ENCODE data around the gene CRIM1. TPM values are rescaled to one million over a fixed set of nuclear protein-coding genes. Genes with fewer than 3 reads are reported as not detected.

CRIM1 gene
- total and polyA plus RNA-seq, 2 experiments from 2014 or later = 76.4 to 485 TPM

DNA sequence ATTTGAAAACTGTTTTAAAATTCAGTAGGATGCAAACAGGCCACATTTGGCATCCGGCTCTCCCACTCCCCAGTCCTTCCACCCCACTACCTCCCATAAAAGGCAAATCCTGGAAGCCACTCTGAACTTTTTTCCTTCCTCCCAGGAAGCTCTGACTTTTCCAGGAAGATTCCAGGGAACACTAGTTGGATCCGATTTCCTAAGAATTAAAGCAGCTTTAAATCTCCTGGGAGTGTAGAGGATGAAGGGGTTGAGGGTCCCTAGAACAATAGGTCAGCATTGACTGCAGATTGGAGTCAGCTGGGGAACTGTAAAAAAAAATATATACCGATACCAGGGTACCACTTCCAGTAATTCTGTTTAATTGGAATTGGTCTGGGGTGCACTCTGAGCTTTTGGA lies 76.9 kb downstream of the CRIM1 start:
- Histone ChIP-seq H3K4me3 (no peak overlapping the region), H2AFZ (no peak overlapping the region), H3K9me3 (ENCODE audit: low read depth) (no peaks in the 10 kb centered on the region), H3K27ac (peak overlapping the region; percentile 87), H3K9me2 (ENCODE audit: insufficient read depth) (no peaks in the 10 kb centered on the region), H3K4me1 (ENCODE audit: insufficient read depth) (peaks cover 84% of the 10 kb centered on the region), H4K20me1 (ENCODE audit: insufficient read depth) (peaks cover 17% of the 10 kb centered on the region), H3K9ac (peak overlapping the region; percentile 52), H3K36me3 (ENCODE audit: low read depth) (peaks cover 33% of the 10 kb centered on the region), H3F3A (ENCODE audit: insufficient read depth) (peaks cover 97% of the 10 kb centered on the region), H3K4me2 (ENCODE audit: unreplicated experiment) (peak overlapping the region; percentile 68), H3K27me3 (replicated peaks; ENCODE audit: insufficient read depth) (no peaks in the 10 kb centered on the region), H3K79me2 (ENCODE audit: insufficient read depth) (peaks cover 100% of the 10 kb centered on the region)
- TF ChIP-seq EZH2phosphoT487 (IDR thresholded peaks at IDR 0.05; ENCODE audit: insufficient read depth, low read depth) (no peak), EZH2 (IDR thresholded peaks at IDR 0.05; ENCODE audit: insufficient read depth, poor library complexity, severe bottlenecking) (no peak)
- no peak for DNase-seq
- 96 to 97% methylated on average over 3 of the region's 3 CpGs for WGBS, 2 experiments (ENCODE audit: low coverage in 1 of 2, low lambda C conversion rate in 2 of 2, missing lambda C conversion rate in 2 of 2)
- in situ Hi-C loops (cut with MboI) = no loop called here

DNA sequence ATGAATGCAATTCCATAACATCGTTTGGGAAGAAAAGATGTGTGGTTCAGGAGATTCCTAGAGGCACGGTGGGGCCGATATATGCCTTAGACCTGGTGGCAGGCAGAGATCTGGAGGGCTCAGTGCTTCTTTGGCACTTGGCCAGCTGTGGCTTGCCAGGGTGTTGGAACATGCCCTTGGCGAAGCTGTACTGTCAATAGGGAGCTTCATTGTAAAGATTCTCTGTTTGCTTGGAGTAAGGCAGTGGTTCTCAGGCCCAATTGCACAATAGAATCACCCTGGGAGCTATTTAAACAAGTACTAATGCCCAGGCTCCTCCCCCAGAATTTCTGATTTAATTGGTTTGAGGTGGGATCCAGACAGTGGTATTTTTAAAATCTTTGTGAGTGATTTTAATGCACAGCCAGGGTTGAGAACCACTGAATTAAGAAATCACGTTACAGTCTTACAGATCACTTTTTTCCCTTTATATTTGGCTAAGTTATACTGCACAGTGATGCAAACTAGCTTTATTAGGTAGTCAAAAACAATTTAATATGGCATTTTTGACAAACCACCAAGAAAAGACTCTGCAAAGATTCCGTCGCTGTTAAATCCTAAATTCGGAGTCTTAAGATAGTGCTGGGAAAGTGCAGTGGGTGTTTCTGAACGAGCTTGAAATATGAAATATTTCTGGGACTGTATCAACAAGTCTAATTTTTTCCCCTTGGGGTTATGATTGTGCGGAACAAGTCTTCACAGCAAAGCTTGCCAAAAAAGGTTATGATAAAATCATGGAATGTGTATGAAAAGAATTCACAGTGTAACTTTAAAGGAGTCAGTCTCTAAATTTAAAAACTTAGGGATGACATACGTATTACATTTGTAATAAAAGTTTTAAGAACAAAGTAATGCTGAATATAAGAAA lies 78.0 kb downstream of the CRIM1 start:
- peaks cover 22% of the 10 kb centered on the region for H3K36me3 ChIP-seq (ENCODE audit: low read depth)
- DNase-seq = peak; percentile 80
- peaks cover 10% of the 10 kb centered on the region for H4K20me1 ChIP-seq (ENCODE audit: insufficient read depth)
- peaks cover 95% of the 10 kb centered on the region for H3K79me2 ChIP-seq (ENCODE audit: insufficient read depth)
- peaks cover 83% of the 10 kb centered on the region for H3K4me1 ChIP-seq (ENCODE audit: insufficient read depth)
- H3F3A ChIP-seq (ENCODE audit: insufficient read depth) = peaks cover 95% of the 10 kb centered on the region
- no peaks in the 10 kb centered on the region for H3K9me3 ChIP-seq (ENCODE audit: low read depth)
- 19 to 21% methylated on average over 11 of the region's 11 CpGs for WGBS, 2 experiments (ENCODE audit: low coverage in 1 of 2, low lambda C conversion rate in 2 of 2, missing lambda C conversion rate in 2 of 2)
- H3K27ac ChIP-seq = peak overlapping the region; percentile 87
- peak overlapping the region; percentile 23 for H3K4me3 ChIP-seq
- no peaks in the 10 kb centered on the region for H3K9me2 ChIP-seq (ENCODE audit: insufficient read depth)
- peak overlapping the region; percentile 52 for H3K9ac ChIP-seq
- TF ChIP-seq EZH2 (IDR thresholded peaks at IDR 0.05; ENCODE audit: insufficient read depth, poor library complexity, severe bottlenecking) (no peak), EZH2phosphoT487 (IDR thresholded peaks at IDR 0.05; ENCODE audit: insufficient read depth, low read depth) (no peak)
- no peak overlapping the region for H2AFZ ChIP-seq
- H3K27me3 ChIP-seq (replicated peaks; ENCODE audit: insufficient read depth) = no peaks in the 10 kb centered on the region
- in situ Hi-C loops (cut with MboI) = no loop called here
- H3K4me2 ChIP-seq (ENCODE audit: unreplicated experiment) = peak overlapping the region; percentile 68

DNA sequence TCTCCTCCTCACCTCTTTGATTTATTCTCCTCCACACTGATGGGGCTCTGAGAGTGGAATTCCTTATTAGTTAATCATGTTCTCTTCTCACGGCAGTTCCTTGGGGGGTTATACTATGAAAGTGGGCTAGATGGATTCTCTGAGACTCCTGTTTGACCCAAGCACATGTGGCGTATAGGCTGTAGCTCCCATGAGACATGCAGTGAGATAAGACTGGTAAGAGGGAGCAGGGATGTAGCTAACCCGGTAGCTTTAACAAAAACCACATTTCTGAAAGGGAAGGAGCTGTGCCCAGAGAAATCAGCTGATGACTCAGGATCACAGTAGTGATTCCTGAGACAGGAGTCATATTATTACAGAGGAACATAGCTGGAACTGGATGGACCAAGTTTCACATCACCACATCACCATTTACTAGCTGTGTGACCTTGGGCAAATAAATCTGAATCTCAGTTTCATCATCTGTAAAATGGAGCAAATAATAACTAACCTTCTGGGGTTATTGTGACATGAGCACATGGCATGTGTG lies 82.9 kb downstream of the CRIM1 start:
- peaks cover 30% of the 10 kb centered on the region for H3K36me3 ChIP-seq (ENCODE audit: low read depth)
- H2AFZ ChIP-seq = no peak overlapping the region
- H3K9me2 ChIP-seq (ENCODE audit: insufficient read depth) = no peaks in the 10 kb centered on the region
- H3K4me1 ChIP-seq (ENCODE audit: insufficient read depth) = peaks cover 72% of the 10 kb centered on the region
- H3F3A ChIP-seq (ENCODE audit: insufficient read depth) = peaks cover 98% of the 10 kb centered on the region
- H4K20me1 ChIP-seq (ENCODE audit: insufficient read depth) = no peaks in the 10 kb centered on the region; the same call in 1 of the 2 replicates
- DNase-seq = peak; percentile 97
- TF ChIP-seq EZH2phosphoT487 (IDR thresholded peaks at IDR 0.05; ENCODE audit: insufficient read depth, low read depth) (no peak), EZH2 (IDR thresholded peaks at IDR 0.05; ENCODE audit: insufficient read depth, poor library complexity, severe bottlenecking) (no peak)
- H3K79me2 ChIP-seq (ENCODE audit: insufficient read depth) = peaks cover 93% of the 10 kb centered on the region
- in situ Hi-C loops (cut with MboI) = no loop called here
- peak overlapping the region; percentile 26 for H3K9ac ChIP-seq
- no peaks in the 10 kb centered on the region for H3K9me3 ChIP-seq (ENCODE audit: low read depth)
- no peaks in the 10 kb centered on the region for H3K27me3 ChIP-seq (replicated peaks; ENCODE audit: insufficient read depth)
- 0% methylated on average over 3 of the region's 3 CpGs for WGBS, 2 experiments (ENCODE audit: low coverage in 1 of 2, low lambda C conversion rate in 2 of 2, missing lambda C conversion rate in 2 of 2)
- peak overlapping the region; percentile 87 for H3K27ac ChIP-seq
- H3K4me3 ChIP-seq = 0 out of 2 replicates have a peak overlapping the region, but pooled peaks have one; percentile 1
- H3K4me2 ChIP-seq (ENCODE audit: unreplicated experiment) = peak overlapping the region; percentile 27

DNA sequence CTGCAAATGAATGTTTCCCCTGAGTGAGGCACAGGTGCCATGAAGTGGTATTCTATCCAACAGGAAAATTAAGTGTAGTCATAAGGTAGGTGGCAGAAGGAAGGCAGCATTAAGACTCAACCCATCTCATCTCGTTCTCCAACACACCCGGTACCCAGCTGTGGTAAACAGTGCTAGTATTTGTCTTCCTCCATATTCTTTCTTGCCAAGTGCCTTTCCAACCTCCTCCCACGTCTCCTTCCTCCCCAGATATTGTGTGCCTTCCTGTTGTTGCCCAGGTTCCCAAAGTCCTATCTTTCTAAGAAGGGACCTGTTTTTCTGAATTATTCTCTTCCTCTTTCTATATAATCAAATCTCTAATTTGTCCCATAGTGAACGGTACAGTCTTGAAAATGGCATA lies 83.5 kb downstream of the CRIM1 start:
- Histone ChIP-seq H3K9ac (0 out of 2 replicates have a peak overlapping the region, but pooled peaks have one; percentile 23), H3K36me3 (ENCODE audit: low read depth) (peaks cover 36% of the 10 kb centered on the region), H3K9me2 (ENCODE audit: insufficient read depth) (no peaks in the 10 kb centered on the region), H3K27ac (peak overlapping the region; percentile 87), H2AFZ (no peak overlapping the region), H3K79me2 (ENCODE audit: insufficient read depth) (peaks cover 93% of the 10 kb centered on the region), H3K4me1 (ENCODE audit: insufficient read depth) (peaks cover 69% of the 10 kb centered on the region), H3K9me3 (ENCODE audit: low read depth) (no peaks in the 10 kb centered on the region), H3F3A (ENCODE audit: insufficient read depth) (peaks cover 98% of the 10 kb centered on the region), H4K20me1 (ENCODE audit: insufficient read depth) (no peaks in the 10 kb centered on the region), H3K4me2 (ENCODE audit: unreplicated experiment) (no peak overlapping the region), H3K4me3 (no peak overlapping the region), H3K27me3 (replicated peaks; ENCODE audit: insufficient read depth) (no peaks in the 10 kb centered on the region)
- WGBS, 2 experiments (ENCODE audit: low coverage in 1 of 2, low lambda C conversion rate in 2 of 2, missing lambda C conversion rate in 2 of 2) = 95 to 99% methylated on average over 4 of the region's 4 CpGs
- in situ Hi-C loops (cut with MboI) = no loop called here
- no peak for DNase-seq
- TF ChIP-seq EZH2phosphoT487 (IDR thresholded peaks at IDR 0.05; ENCODE audit: insufficient read depth, low read depth) = no peak
- no peak for TF ChIP-seq EZH2 (IDR thresholded peaks at IDR 0.05; ENCODE audit: insufficient read depth, poor library complexity, severe bottlenecking)

Measured in GM23248 (cell line).